GM12878 (cell line): Measurements from ENCODE around the gene MRPL22. TPM values are rescaled to one million over a fixed set of nuclear protein-coding genes. Genes with fewer than 3 reads are reported as not detected.

ENCODE experiments used
- ATAC-seq: fragments of 200-7000 bp; cut with Tn5 transposase; 3 replicates; pipeline ENCODE4 v1.9.1; 2020; ENCODE audit warnings: mild to moderate bottlenecking, moderate library complexity
- BruUV-seq: library from RNA; stranded (reverse); fragments of 400-500 nt; replicated peaks from 2 replicates; lab custom pipeline; 2021; lab: Mats Ljungman, UMichigan
- CTCF ChIA-PET: fragments of 300-600 bp; sonication (Branson Sonifier 250); formaldehyde crosslinking; extraction: SDS; loops from one replicate; lab custom pipeline; 2021; ENCODE audit warnings: inconsistent platforms; lab: Yijun Ruan, JAX
- POLR2A ChIA-PET: fragments of 350-600 bp; formaldehyde crosslinking; extraction: SDS; loops from one replicate; lab custom pipeline; 2021; ENCODE audit warnings: inconsistent platforms; lab: Charles Lee
- RAD21 ChIA-PET: fragments of 300-600 bp; sonication (Branson Sonifier 250); formaldehyde crosslinking; loops from one replicate; lab custom pipeline; 2023; ENCODE audit warnings: antibody characterized with exemption; ENCODE audit not compliant: unreplicated experiment; lab: Charles Lee
- SMC1A ChIA-PET: fragments of 300-600 bp; sonication (Branson Sonifier 250); formaldehyde crosslinking; loops from one replicate; lab custom pipeline; 2023; ENCODE audit not compliant: unreplicated experiment, uncharacterized antibody; lab: Charles Lee
- DNase-seq: peaks from one replicate; pipeline ENCODE4 v3.0.0-alpha.2; 2011; ENCODE audit warnings: low read depth, low spot score
- FAIRE-seq: peaks from 3 replicates; lab custom pipeline; 2011; peaks lifted over from hg19 to GRCh38; lab: Jason Lieb, UNC
- H2AFZ ChIP-seq: 2 replicates; pipeline ENCODE4 v1.6.0; 2011; ENCODE audit warnings: low read depth, low read length, control low read depth; ENCODE audit not compliant: control insufficient read depth
- H3K27ac ChIP-seq: 2 replicates; pipeline ENCODE4 v1.5.1; 2011; ENCODE audit warnings: control low read depth; ENCODE audit not compliant: control insufficient read depth, insufficient read depth
- H3K27me3 ChIP-seq, 2 experiments: replicated peaks in 1 of 2; 2 replicates each; pipeline versions ENCODE4 v1.6.0 to v1.6.1; 2011; ENCODE audit warnings: low read length in 1 of 2; ENCODE audit not compliant: control insufficient read depth in 2 of 2, insufficient read depth in 2 of 2
- H3K36me3 ChIP-seq, 2 experiments: 2 replicates each; pipeline ENCODE4 v1.5.1; 2011; ENCODE audit warnings: low read length in 1 of 2; ENCODE audit not compliant: control insufficient read depth in 2 of 2, insufficient read depth in 2 of 2
- H3K4me1 ChIP-seq: 2 replicates; pipeline ENCODE4 v1.6.1; 2011; ENCODE audit warnings: mild to moderate bottlenecking, low read length, moderate library complexity, mixed read lengths; ENCODE audit not compliant: control insufficient read depth, insufficient read depth
- H3K4me2 ChIP-seq: 2 replicates; pipeline ENCODE4 v1.6.0; 2011; ENCODE audit warnings: control low read depth; ENCODE audit not compliant: control insufficient read depth, insufficient read depth
- H3K4me3 ChIP-seq: fragments of 200-600 bp; sonication (generic); 2 replicates; pipeline ENCODE4 v1.5.1; 2016
- H3K79me2 ChIP-seq: 2 replicates; pipeline ENCODE4 v1.6.0; 2011; ENCODE audit warnings: low read length; ENCODE audit not compliant: control insufficient read depth, insufficient read depth
- H3K9ac ChIP-seq: 2 replicates; pipeline ENCODE4 v1.8.0; 2011; ENCODE audit warnings: low read length, control low read depth, mixed read lengths; ENCODE audit not compliant: control insufficient read depth, insufficient read depth
- H3K9me3 ChIP-seq: replicated peaks from 3 replicates; pipeline ENCODE4 v1.5.1; 2011; ENCODE audit warnings: mild to moderate bottlenecking, low read length; ENCODE audit not compliant: control insufficient read depth, insufficient read depth
- H4K20me1 ChIP-seq: 2 replicates; pipeline ENCODE4 v1.6.0; 2011; ENCODE audit not compliant: control insufficient read depth, insufficient read depth
- BHLHE40 ChIP-seq, 2 experiments: fragments of 450-650 bp in 1 of 2; IDR thresholded peaks; 2 replicates each; pipeline ENCODE4 v1.6.1; 2011 to 2017; ENCODE audit warnings: low read depth in 2 of 2, borderline replicate concordance in 1 of 2, improper control_type of control experiment in 1 of 2, low read length in 1 of 2, mild to moderate bottlenecking in 1 of 2
- CEBPB ChIP-seq, 2 experiments: fragments of 150-350 bp in 1 of 2; IDR thresholded peaks; 2 replicates each; pipeline ENCODE4 v1.6.1; 2012 to 2014; ENCODE audit warnings: low read depth in 2 of 2, low read length in 2 of 2, borderline replicate concordance in 1 of 2, inconsistent platforms in 1 of 2
- SRF ChIP-seq, 2 experiments: IDR thresholded peaks; 2 replicates each; pipeline ENCODE4 v1.6.1; 2011; ENCODE audit warnings: low read depth in 2 of 2, low read length in 2 of 2, mild to moderate bottlenecking in 1 of 2, moderate library complexity in 1 of 2
- YBX1 ChIP-seq: fragments of 450-650 bp; IDR thresholded peaks from 2 replicates; pipeline ENCODE4 v1.6.1; 2016; ENCODE audit warnings: antibody characterized with exemption
- ZNF384 ChIP-seq: IDR thresholded peaks from 2 replicates; pipeline ENCODE4 v1.6.1; 2012; ENCODE audit warnings: low read depth, mild to moderate bottlenecking, low read length, improper control_type of control experiment, borderline replicate concordance
- WGBS: methylation state at CpG from one replicate; pipeline ENCODE4 v1.1.6; 2016; ENCODE audit warnings: low lambda C conversion rate; ENCODE audit not compliant: insufficient replicate concordance, insufficient coverage; ENCODE audit errors: missing lambda C conversion rate; 5-methylcytosine and 5-hydroxymethylcytosine counted together
- in situ Hi-C: fragments of 300-500 bp; cut with MboI; formaldehyde crosslinking; loops from 9 replicates; pipeline ENCODE4 v1.14.3; 2018; ENCODE audit warnings: mixed read lengths
- intact Hi-C: fragments of 100-400 bp; cut with micrococcal nuclease; formaldehyde crosslinking; loops from one replicate; pipeline ENCODE4 v1.14.2; 2022; ENCODE audit not compliant: unreplicated experiment
- polyA plus RNA-seq, 11 experiments: library from polyadenylated mRNA; depleted of rRNA in 4 of 11; unstranded in 6 of 11; stranded (reverse) in 5 of 11; fragments of >200 nt; fragmentation: Nextera tagmentation in 4 of 11; fragmentation: Illumina TruSeq in 1 of 11; extraction: Ambion mirVana in 4 of 11; extraction: Trizol in 1 of 11; gene quantifications; 1 replicate in 1 of 11; 2 replicates in 10 of 11; pipeline versions ENCODE4 v1.2.1 to v1.2.3, GENCODE V29; 2011 to 2016; ENCODE audit warnings: inconsistent platforms in 2 of 11, missing spikeins in 2 of 11, low read depth in 1 of 11
- total RNA-seq, 4 experiments: library from RNA; depleted of rRNA in 3 of 4; stranded (reverse); fragments of >200 nt in 3 of 4; fragmentation: Illumina TruSeq in 1 of 4; extraction: Trizol in 1 of 4; gene quantifications; 2 replicates each; pipeline versions ENCODE4 v1.2.1 to v1.2.3, GENCODE V29; 2013 to 2021
- TF ChIP-seq, protein P1 (sequence below): IDR thresholded peaks from 2 replicates; pipeline ENCODE4 v1.6.1; 2012; ENCODE audit warnings: mild to moderate bottlenecking, low read depth, low read length
- TF ChIP-seq, protein P2 (sequence below), 3 experiments: IDR thresholded peaks in 2 of 3; conservative IDR thresholded peaks in 1 of 3; 2 replicates each; pipeline ENCODE4 v1.5.1; 2011; ENCODE audit warnings: low read depth in 3 of 3, low read length in 3 of 3, mild to moderate bottlenecking in 3 of 3, control low read depth in 2 of 3, moderate library complexity in 2 of 3, inconsistent platforms in 1 of 3, mixed read lengths in 1 of 3; ENCODE audit not compliant: control insufficient read depth in 2 of 3, insufficient read depth in 1 of 3; ENCODE audit errors: extremely low read depth in 1 of 3

Gene MRPL22
- total and polyA plus RNA-seq, 10 of the 15 experiments (the other 5 are each of a cell fraction or from before 2014, with no cell fraction given) = 29.7 to 318 (median 93.4) TPM

DNA sequence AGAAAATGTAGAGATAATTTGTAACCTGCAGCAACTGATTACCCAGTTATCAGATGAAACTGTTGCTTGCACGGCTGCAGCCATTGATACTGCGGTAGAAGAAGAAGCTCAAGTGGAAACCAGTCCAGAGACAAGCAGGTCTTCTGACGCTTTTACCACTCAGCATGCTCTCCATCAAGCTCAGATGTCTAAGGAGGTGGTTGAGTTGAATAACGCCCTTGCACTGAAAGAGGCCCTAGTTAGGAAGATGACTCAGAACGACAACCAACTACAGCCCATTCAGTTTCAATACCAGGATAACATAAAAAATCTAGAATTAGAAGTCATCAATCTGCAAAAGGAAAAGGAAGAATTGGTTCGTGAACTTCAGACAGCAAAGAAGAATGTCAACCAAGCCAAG lies 74.4 kb downstream of the MRPL22 start:
- no peaks in the 10 kb centered on the region for H3K79me2 ChIP-seq
- BruUV-seq = no TSS peak
- ATAC-seq (no peak), FAIRE-seq (no peak), DNase-seq (no peak)
- no peak overlapping the region for H2AFZ ChIP-seq
- ChIA-PET SMC1A (no interaction called here), RAD21 (no interaction called here), POLR2A (no interaction called here), CTCF (interaction anchor here (1.0 kb wide), 1 partner anchor 360 kb away, joined by 4 read pairs; no protein-coding TSS in a partner anchor)
- in situ Hi-C loops (no loop called here), intact Hi-C loops (no loop called here)
- TF ChIP-seq YBX1 (no peak), BHLHE40 (IDR thresholded peaks at IDR 0.05; ENCODE audit: borderline replicate concordance in 1 of 2, low read depth in 2 of 2, low read length in 1 of 2) (no peak), CEBPB (IDR thresholded peaks at IDR 0.05; ENCODE audit: borderline replicate concordance in 1 of 2, low read depth in 2 of 2, low read length in 2 of 2) (no peak), SRF (IDR thresholded peaks at IDR 0.05; ENCODE audit: low read depth in 2 of 2, low read length in 2 of 2) (no peak), ZNF384 (no peak)
- TF ChIP-seq, protein P1, sequence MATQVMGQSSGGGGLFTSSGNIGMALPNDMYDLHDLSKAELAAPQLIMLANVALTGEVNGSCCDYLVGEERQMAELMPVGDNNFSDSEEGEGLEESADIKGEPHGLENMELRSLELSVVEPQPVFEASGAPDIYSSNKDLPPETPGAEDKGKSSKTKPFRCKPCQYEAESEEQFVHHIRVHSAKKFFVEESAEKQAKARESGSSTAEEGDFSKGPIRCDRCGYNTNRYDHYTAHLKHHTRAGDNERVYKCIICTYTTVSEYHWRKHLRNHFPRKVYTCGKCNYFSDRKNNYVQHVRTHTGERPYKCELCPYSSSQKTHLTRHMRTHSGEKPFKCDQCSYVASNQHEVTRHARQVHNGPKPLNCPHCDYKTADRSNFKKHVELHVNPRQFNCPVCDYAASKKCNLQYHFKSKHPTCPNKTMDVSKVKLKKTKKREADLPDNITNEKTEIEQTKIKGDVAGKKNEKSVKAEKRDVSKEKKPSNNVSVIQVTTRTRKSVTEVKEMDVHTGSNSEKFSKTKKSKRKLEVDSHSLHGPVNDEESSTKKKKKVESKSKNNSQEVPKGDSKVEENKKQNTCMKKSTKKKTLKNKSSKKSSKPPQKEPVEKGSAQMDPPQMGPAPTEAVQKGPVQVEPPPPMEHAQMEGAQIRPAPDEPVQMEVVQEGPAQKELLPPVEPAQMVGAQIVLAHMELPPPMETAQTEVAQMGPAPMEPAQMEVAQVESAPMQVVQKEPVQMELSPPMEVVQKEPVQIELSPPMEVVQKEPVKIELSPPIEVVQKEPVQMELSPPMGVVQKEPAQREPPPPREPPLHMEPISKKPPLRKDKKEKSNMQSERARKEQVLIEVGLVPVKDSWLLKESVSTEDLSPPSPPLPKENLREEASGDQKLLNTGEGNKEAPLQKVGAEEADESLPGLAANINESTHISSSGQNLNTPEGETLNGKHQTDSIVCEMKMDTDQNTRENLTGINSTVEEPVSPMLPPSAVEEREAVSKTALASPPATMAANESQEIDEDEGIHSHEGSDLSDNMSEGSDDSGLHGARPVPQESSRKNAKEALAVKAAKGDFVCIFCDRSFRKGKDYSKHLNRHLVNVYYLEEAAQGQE = no peak
- TF ChIP-seq, protein P2, sequence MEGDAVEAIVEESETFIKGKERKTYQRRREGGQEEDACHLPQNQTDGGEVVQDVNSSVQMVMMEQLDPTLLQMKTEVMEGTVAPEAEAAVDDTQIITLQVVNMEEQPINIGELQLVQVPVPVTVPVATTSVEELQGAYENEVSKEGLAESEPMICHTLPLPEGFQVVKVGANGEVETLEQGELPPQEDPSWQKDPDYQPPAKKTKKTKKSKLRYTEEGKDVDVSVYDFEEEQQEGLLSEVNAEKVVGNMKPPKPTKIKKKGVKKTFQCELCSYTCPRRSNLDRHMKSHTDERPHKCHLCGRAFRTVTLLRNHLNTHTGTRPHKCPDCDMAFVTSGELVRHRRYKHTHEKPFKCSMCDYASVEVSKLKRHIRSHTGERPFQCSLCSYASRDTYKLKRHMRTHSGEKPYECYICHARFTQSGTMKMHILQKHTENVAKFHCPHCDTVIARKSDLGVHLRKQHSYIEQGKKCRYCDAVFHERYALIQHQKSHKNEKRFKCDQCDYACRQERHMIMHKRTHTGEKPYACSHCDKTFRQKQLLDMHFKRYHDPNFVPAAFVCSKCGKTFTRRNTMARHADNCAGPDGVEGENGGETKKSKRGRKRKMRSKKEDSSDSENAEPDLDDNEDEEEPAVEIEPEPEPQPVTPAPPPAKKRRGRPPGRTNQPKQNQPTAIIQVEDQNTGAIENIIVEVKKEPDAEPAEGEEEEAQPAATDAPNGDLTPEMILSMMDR (IDR thresholded peaks at IDR 0.05 in 2 of 3, conservative IDR thresholded peaks at IDR 0.05 in 1 of 3; ENCODE audit: control insufficient read depth in 2 of 3, extremely low read depth in 1 of 3, insufficient read depth in 1 of 3, low read depth in 3 of 3, low read length in 3 of 3) = no peak
- H3K9ac ChIP-seq = no peak overlapping the region
- H3K4me1 ChIP-seq = no peaks in the 10 kb centered on the region
- no peaks in the 10 kb centered on the region for H3K9me3 ChIP-seq
- WGBS = 37% methylated on average over 6 of the region's 6 CpGs
- no peaks in the 10 kb centered on the region for H3K36me3 ChIP-seq
- no peaks in the 10 kb centered on the region for H3K27me3 ChIP-seq
- no peak overlapping the region for H3K27ac ChIP-seq
- no peaks in the 10 kb centered on the region for H4K20me1 ChIP-seq
- no peak overlapping the region for H3K4me2 ChIP-seq
- no peak overlapping the region for H3K4me3 ChIP-seq
